GM19468 (cell line): ENCODE data around the gene JKAMP.

Experiments
- ATAC-seq: cut with Tn5 transposase; IDR thresholded peaks from one replicate; pipeline ENCODE4 v1.9.1; 2021; ENCODE audit warnings: mild to moderate bottlenecking, moderate library complexity, moderate number of reproducible peaks; ENCODE audit not compliant: unreplicated experiment; ENCODE audit errors: extremely low read depth

JKAMP gene

DNA sequence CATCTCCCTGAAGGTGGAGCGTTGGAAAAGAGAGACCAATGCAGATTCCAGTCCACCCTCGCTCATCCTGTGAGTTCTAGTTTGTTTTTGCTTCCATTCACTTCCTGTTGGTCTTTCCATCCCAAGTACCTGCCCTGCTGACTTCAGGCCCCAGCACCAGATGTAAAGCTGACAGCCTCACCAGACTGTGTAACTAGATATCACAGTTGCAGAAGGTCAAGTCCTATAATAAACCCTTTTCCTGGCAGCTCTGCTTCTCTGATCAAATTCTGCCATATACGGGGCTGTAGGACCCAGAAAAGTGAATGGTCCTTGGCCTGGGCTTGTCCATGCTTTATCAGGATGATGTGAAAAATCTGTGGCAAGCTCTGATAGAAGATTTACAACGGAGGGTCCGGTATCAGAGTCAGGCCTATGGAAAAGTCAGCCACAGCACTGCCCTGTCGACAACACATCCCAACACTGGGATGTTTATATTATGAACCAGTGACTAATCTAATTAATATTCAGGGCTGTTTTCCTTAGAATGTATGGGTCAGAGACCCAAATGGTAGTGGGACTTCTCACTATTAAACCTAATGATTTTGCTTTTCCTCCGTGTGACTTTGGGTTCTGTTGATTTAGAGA is 50.2 kb downstream of the JKAMP start:
- ATAC-seq, result no peak

GRCh38 chr14:59537476-59537875 is 53.2 kb downstream of the JKAMP start:
- ATAC-seq, result no peak

DNA sequence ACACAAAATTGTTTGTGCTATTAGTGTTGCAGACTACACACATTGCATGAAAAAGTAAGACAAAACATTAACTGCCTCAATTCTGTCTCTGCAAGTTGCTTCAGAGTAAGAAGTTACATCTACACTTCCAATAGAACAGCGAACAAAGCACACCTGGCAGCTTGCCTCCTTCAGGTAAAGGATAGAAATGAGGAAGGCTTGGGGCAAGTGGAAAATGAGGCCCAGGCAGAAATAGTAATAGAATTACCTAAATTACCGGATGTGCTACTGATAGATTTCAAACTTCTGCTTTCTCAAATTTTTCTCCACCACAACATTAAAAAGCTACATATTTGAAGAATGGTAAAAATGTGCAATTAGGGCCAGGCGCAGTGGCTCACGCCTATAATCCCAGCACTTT is 54.6 kb downstream of the JKAMP start:
- no peak for ATAC-seq

DNA sequence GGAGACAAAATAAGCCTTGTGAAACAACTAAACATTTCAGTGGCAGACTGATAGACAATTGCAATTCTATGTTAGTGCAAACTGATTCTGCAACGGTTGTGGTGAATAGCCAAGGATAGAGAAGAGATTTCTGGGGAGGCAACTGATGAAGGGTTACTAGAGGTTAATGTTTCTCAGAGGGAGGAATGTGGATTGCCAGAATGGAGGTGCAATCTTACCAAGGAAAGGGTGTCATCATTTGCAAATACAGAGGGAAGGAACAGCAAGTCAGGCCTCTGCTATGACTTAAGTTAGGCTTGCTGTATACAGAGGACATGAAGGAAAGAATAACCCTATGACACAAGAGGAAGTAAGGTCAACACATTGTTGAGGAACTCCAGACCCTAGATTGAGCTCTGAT is 56.5 kb downstream of the JKAMP start:
- ATAC-seq, result no peak

DNA sequence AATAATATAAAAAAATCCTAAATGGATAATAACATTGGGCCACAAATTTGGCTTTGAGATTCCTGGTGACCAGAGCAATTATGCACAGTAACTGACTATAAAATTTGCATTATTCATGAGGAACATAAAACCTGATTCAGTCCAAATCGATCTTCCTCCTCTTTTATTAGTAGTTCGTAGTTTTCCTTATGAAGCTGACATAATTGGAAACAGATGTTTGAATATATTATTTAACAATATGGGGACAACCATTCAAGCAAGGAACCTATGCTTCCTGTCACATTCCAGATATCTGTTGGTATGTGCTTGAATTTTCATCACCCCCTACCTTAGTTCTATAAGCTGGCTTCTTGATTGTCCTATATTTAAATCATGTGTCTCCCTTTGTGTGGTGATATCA is 57.4 kb downstream of the JKAMP start:
- ATAC-seq, result no peak

- no peak for ATAC-seq
Measured at GRCh38 chr14:59543873-59544272, 59.6 kb downstream of the JKAMP start.

DNA sequence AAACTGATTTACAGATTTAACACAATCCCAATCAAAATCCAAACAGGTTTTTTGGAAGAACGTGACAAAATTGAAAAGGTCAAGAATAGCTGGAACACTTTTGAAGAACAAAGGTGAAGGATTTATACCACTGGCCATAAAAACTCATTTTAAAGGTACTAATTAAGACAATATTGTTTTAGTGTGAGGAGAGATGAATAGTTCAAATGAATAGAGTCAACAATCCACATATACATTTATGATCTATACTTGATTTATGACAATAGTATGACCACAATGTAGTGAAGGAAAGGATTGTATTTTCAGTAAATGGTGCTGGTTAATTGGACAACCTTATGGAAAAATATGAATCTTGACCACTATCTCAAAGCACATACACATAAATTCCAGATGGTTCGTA is 63.0 kb downstream of the JKAMP start:
- ATAC-seq, result no peak
